Bronchial epithelial cell (primary cell): ENCODE results near the gene XRCC4. TPM values are rescaled to one million over a fixed set of nuclear protein-coding genes. Genes with fewer than 3 reads are reported as not detected.

Experiments
- DNase-seq: peaks from one replicate; pipeline ENCODE4 v3.0.0-alpha.2; 2010; ENCODE audit warnings: low read depth
- FAIRE-seq: peaks from 2 replicates; lab custom pipeline; 2011; peaks lifted over from hg19 to GRCh38; lab: Jason Lieb, UNC
- H3K27me3 ChIP-seq: 2 replicates; pipeline ENCODE4 v1.5.1; 2011; ENCODE audit warnings: low read length; ENCODE audit not compliant: control insufficient read depth, insufficient read depth
- H3K36me3 ChIP-seq: 2 replicates; pipeline ENCODE4 v1.5.1; 2011; ENCODE audit warnings: low read length; ENCODE audit not compliant: control insufficient read depth, insufficient read depth
- H3K4me3 ChIP-seq: 2 replicates; pipeline ENCODE4 v1.5.1; 2011; ENCODE audit warnings: mild to moderate bottlenecking, low read depth, low read length, control low read depth
- CTCF ChIP-seq: IDR thresholded peaks from 2 replicates; pipeline ENCODE4 v1.5.1; 2011; ENCODE audit warnings: mild to moderate bottlenecking, moderate library complexity, low read length, control low read depth, inconsistent platforms; ENCODE audit not compliant: insufficient read depth, severe bottlenecking
- total RNA-seq: library from RNA; depleted of rRNA; stranded (reverse); fragments of >200 nt; gene quantifications from 2 replicates; pipeline ENCODE4 v1.2.1, GENCODE V29; 2014

XRCC4 gene
- total RNA-seq, 1 donor from 2014 or later = 9.5 TPM

GRCh38 chr5:83156001-83156400 lies 78.7 kb downstream of the XRCC4 start:
- DNase-seq (no peak), FAIRE-seq (no peak)
- Histone ChIP-seq H3K4me3 (no peak overlapping the region), H3K27me3 (no peaks in the 10 kb centered on the region), H3K36me3 (no peaks in the 10 kb centered on the region)
- no peak for TF ChIP-seq CTCF

- TF ChIP-seq CTCF = no peak
- Histone ChIP-seq H3K36me3 (no peaks in the 10 kb centered on the region), H3K27me3 (no peaks in the 10 kb centered on the region), H3K4me3 (no peak overlapping the region)
- FAIRE-seq (no peak), DNase-seq (no peak)
These were observed 79.8 kb downstream of the XRCC4 start for GRCh38 chr5:83157163-83157562.

DNA sequence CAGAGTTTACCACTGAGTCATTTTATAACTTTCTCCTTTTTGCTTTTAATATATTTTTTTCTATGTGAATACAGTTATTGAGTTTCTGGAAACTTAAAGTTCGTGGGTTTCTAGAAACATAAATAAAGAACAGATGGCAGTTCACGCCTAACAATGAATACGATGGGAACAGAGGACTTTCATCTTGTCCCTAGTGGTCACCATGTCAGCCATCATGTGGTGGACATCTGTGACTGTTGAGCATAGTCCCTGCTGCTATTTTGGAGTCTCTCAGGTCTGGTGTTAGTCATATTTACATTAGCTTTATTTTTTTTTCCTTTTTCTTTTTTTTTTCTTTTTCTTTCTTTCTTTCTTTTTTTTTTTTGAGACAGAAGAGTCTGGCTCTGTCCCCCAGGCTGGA lies 85.3 kb downstream of the XRCC4 start:
- H3K4me3 ChIP-seq = no peak overlapping the region
- no peak for DNase-seq
- no peaks in the 10 kb centered on the region for H3K27me3 ChIP-seq
- no peak for FAIRE-seq
- no peak for TF ChIP-seq CTCF
- no peaks in the 10 kb centered on the region for H3K36me3 ChIP-seq

DNA sequence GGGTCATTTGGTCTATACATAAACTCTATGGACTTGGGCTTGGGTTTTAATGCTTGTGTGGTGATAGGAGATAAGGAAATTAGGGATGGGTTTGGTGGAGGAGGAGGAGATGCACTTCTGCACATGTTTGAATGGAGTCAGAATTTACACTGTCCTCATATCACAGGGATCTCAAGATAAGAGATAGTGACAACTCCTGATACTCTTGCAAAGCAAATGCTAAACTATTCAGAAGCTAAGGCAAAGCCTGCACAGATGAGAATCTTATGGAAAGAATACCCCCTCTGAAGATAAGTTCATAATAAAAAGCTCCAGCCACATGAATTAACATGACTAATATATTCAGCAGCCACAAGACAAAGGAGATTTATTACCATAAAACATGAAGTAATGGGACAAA lies 90.2 kb downstream of the XRCC4 start:
- H3K36me3 ChIP-seq = no peaks in the 10 kb centered on the region
- H3K4me3 ChIP-seq = no peak overlapping the region
- DNase-seq (no peak), FAIRE-seq (no peak)
- TF ChIP-seq CTCF = no peak
- H3K27me3 ChIP-seq = no peaks in the 10 kb centered on the region

- Histone ChIP-seq H3K27me3 (no peaks in the 10 kb centered on the region), H3K36me3 (no peaks in the 10 kb centered on the region), H3K4me3 (no peak overlapping the region)
- no peak for FAIRE-seq
- no peak for TF ChIP-seq CTCF
- DNase-seq = no peak
These were observed 92.4 kb downstream of the XRCC4 start for GRCh38 chr5:83169571-83170337.

- DNase-seq (no peak), FAIRE-seq (no peak)
- Histone ChIP-seq H3K27me3 (no peaks in the 10 kb centered on the region), H3K4me3 (no peak overlapping the region), H3K36me3 (no peaks in the 10 kb centered on the region)
- no peak for TF ChIP-seq CTCF
These were observed 94.7 kb downstream of the XRCC4 start for GRCh38 chr5:83172011-83172410.
